Measurements from ENCODE around the gene PLEKHM3.

PLEKHM3 gene

GRCh38 chr2:208000701-208001395 is 24.5 kb downstream of the PLEKHM3 start:
- H3K27ac ChIP-seq (ENCODE audit: low read length): no peak overlapping the region
- no peak overlapping the region for H2AFZ ChIP-seq (ENCODE audit: low read depth, low read length)
- no peak for TF ChIP-seq EZH2phosphoT487 (IDR thresholded peaks at IDR 0.05; ENCODE audit: low read depth)
- H3K4me2 ChIP-seq (ENCODE audit: low read length): no peak overlapping the region
- no peaks in the 10 kb centered on the region for H3K9me3 ChIP-seq (ENCODE audit: insufficient read depth, low read length)
- H3K79me2 ChIP-seq (ENCODE audit: low read length): no peaks in the 10 kb centered on the region
- H4K20me1 ChIP-seq (ENCODE audit: insufficient read depth, low read length): no peaks in the 10 kb centered on the region
- H3K4me1 ChIP-seq (ENCODE audit: low read length): 0 out of 2 replicates have a peak, but pooled peaks cover 2% of the 10 kb centered on the region
- no peaks in the 10 kb centered on the region for H3K36me3 ChIP-seq (replicated peaks; ENCODE audit: low read depth, low read length)
- H3K27me3 ChIP-seq (ENCODE audit: low read depth, low read length): no peaks in the 10 kb centered on the region
- no peak overlapping the region for H3K4me3 ChIP-seq (ENCODE audit: low read length)
- no peak overlapping the region for H3K9ac ChIP-seq (ENCODE audit: low read length)

GRCh38 chr2:207996848-207997247 is 28.5 kb downstream of the PLEKHM3 start:
- no peak overlapping the region for H3K27ac ChIP-seq (ENCODE audit: low read length)
- no peaks in the 10 kb centered on the region for H3K79me2 ChIP-seq (ENCODE audit: low read length)
- H3K4me2 ChIP-seq (ENCODE audit: low read length): no peak overlapping the region
- H4K20me1 ChIP-seq (ENCODE audit: insufficient read depth, low read length): no peaks in the 10 kb centered on the region
- H3K4me3 ChIP-seq (ENCODE audit: low read length): no peak overlapping the region
- H3K9me3 ChIP-seq (ENCODE audit: insufficient read depth, low read length): no peaks in the 10 kb centered on the region
- no peak overlapping the region for H2AFZ ChIP-seq (ENCODE audit: low read depth, low read length)
- H3K36me3 ChIP-seq (replicated peaks; ENCODE audit: low read depth, low read length): peaks cover 3% of the 10 kb centered on the region
- peaks cover 19% of the 10 kb centered on the region for H3K4me1 ChIP-seq (ENCODE audit: low read length)
- H3K9ac ChIP-seq (ENCODE audit: low read length): no peak overlapping the region
- no peaks in the 10 kb centered on the region for H3K27me3 ChIP-seq (ENCODE audit: low read depth, low read length)
- TF ChIP-seq EZH2phosphoT487 (IDR thresholded peaks at IDR 0.05; ENCODE audit: low read depth) (no peak), CTCF (IDR thresholded peaks at IDR 0.05; ENCODE audit: low read depth, low read length) (no peak)

GRCh38 chr2:207995887-207996286 is 29.4 kb downstream of the PLEKHM3 start:
- H3K27me3 ChIP-seq (ENCODE audit: low read depth, low read length): no peaks in the 10 kb centered on the region
- H3K36me3 ChIP-seq (replicated peaks; ENCODE audit: low read depth, low read length): peaks cover 3% of the 10 kb centered on the region
- TF ChIP-seq CTCF (IDR thresholded peaks at IDR 0.05; ENCODE audit: low read depth, low read length) (no peak), EZH2phosphoT487 (IDR thresholded peaks at IDR 0.05; ENCODE audit: low read depth) (no peak)

GRCh38 chr2:207993151-207993763 is 32.1 kb downstream of the PLEKHM3 start:
- Histone ChIP-seq H3K27ac (ENCODE audit: low read length) (no peak overlapping the region), H3K4me2 (ENCODE audit: low read length) (peak overlapping the region; percentile 73), H3K27me3 (ENCODE audit: low read depth, low read length) (no peaks in the 10 kb centered on the region), H3K36me3 (replicated peaks; ENCODE audit: low read depth, low read length) (peaks cover 3% of the 10 kb centered on the region), H3K79me2 (ENCODE audit: low read length) (no peaks in the 10 kb centered on the region), H3K9me3 (ENCODE audit: insufficient read depth, low read length) (no peaks in the 10 kb centered on the region), H2AFZ (ENCODE audit: low read depth, low read length) (no peak overlapping the region), H4K20me1 (ENCODE audit: insufficient read depth, low read length) (no peaks in the 10 kb centered on the region), H3K4me1 (ENCODE audit: low read length) (peaks cover 19% of the 10 kb centered on the region), H3K9ac (ENCODE audit: low read length) (no peak overlapping the region), H3K4me3 (ENCODE audit: low read length) (no peak overlapping the region)
- TF ChIP-seq EZH2phosphoT487 (IDR thresholded peaks at IDR 0.05; ENCODE audit: low read depth) (no peak), CTCF (IDR thresholded peaks at IDR 0.05; ENCODE audit: low read depth, low read length) (no peak)

More at GRCh38 chr2:207995887-207996286, 29.4 kb downstream of the PLEKHM3 start:
- H3K9ac ChIP-seq (ENCODE audit: low read length): no peak overlapping the region
- no peaks in the 10 kb centered on the region for H3K9me3 ChIP-seq (ENCODE audit: insufficient read depth, low read length)
- H3K4me1 ChIP-seq (ENCODE audit: low read length): peaks cover 19% of the 10 kb centered on the region
- H3K79me2 ChIP-seq (ENCODE audit: low read length): no peaks in the 10 kb centered on the region
- no peak overlapping the region for H3K4me2 ChIP-seq (ENCODE audit: low read length)
- no peak overlapping the region for H3K4me3 ChIP-seq (ENCODE audit: low read length)
- H2AFZ ChIP-seq (ENCODE audit: low read depth, low read length): no peak overlapping the region
- H3K27ac ChIP-seq (ENCODE audit: low read length): no peak overlapping the region
- H4K20me1 ChIP-seq (ENCODE audit: insufficient read depth, low read length): no peaks in the 10 kb centered on the region

Measured in OCI-LY3 (cell line).